Hepatocyte (in vitro differentiated cells): ENCODE measurements around the gene GMCL1.

Experiments used
- EZH2 ChIP-seq: fragments of 200-600 bp; sonication (generic); IDR thresholded peaks from 2 replicates; pipeline ENCODE4 v1.6.1; 2016; ENCODE audit warnings: antibody characterized with exemption, mild to moderate bottlenecking, borderline replicate concordance
- TF ChIP-seq, protein P1 (sequence below): fragments of 200-600 bp; sonication (generic); IDR thresholded peaks from 2 replicates; pipeline ENCODE4 v1.5.1; 2016; ENCODE audit warnings: antibody characterized with exemption, mild to moderate bottlenecking; ENCODE audit not compliant: poor library complexity

DNA sequence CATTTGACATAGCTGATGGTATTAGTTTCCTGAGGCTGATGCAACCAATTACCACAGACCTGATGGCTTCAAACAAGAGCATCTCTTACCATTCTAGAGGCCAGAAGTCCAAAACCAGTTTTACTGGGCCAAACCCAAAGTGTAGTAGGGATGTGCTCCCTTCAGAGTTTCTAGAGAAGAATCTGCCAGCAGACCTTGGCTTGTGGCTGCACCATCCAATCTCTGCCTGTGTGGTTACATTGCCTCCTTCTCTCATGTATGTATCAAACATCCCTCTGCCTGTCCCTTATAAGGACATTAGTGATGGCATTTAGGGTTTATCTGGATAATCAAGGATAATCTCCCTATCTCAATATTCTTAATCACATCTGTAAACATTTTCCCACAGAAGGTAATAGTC, 59.8 kb downstream of the GMCL1 start:
- no peak for TF ChIP-seq EZH2
- TF ChIP-seq, protein P1, sequence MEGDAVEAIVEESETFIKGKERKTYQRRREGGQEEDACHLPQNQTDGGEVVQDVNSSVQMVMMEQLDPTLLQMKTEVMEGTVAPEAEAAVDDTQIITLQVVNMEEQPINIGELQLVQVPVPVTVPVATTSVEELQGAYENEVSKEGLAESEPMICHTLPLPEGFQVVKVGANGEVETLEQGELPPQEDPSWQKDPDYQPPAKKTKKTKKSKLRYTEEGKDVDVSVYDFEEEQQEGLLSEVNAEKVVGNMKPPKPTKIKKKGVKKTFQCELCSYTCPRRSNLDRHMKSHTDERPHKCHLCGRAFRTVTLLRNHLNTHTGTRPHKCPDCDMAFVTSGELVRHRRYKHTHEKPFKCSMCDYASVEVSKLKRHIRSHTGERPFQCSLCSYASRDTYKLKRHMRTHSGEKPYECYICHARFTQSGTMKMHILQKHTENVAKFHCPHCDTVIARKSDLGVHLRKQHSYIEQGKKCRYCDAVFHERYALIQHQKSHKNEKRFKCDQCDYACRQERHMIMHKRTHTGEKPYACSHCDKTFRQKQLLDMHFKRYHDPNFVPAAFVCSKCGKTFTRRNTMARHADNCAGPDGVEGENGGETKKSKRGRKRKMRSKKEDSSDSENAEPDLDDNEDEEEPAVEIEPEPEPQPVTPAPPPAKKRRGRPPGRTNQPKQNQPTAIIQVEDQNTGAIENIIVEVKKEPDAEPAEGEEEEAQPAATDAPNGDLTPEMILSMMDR = no peak
